HG03558 (cell line): ENCODE data around the gene PDLIM3.

Source experiments
- ATAC-seq: cut with Tn5 transposase; IDR thresholded peaks from one replicate; pipeline ENCODE4 v1.9.1; 2021; ENCODE audit warnings: moderate number of reproducible peaks; ENCODE audit not compliant: unreplicated experiment; ENCODE audit errors: extremely low read depth

Gene PDLIM3

GRCh38 chr4:185473247-185473646, 62.1 kb downstream of the PDLIM3 start:
- ATAC-seq, result no peak

GRCh38 chr4:185472103-185472542, 63.2 kb downstream of the PDLIM3 start:
- no peak for ATAC-seq

GRCh38 chr4:185471235-185472102, 63.8 kb downstream of the PDLIM3 start, which contains the start of gene CCDC110:
TSS of gene CCDC110 (minus strand) at chr4:185471733. CDS start at chr4:185471683, 50 bp downstream.
- ATAC-seq, result peak; percentile 93

GRCh38 chr4:185470501-185471195, 64.7 kb downstream of the PDLIM3 start:
- ATAC-seq, result no peak

- no peak for ATAC-seq
Observed at GRCh38 chr4:185469580-185470154, 65.6 kb downstream of the PDLIM3 start.

- ATAC-seq, result no peak
Observed at GRCh38 chr4:185468999-185469398, 66.3 kb downstream of the PDLIM3 start.

- ATAC-seq, result no peak
Observed at GRCh38 chr4:185467991-185468390, 67.3 kb downstream of the PDLIM3 start.

- no peak for ATAC-seq
Observed at GRCh38 chr4:185467101-185467500, 68.2 kb downstream of the PDLIM3 start.

GRCh38 chr4:185465707-185466106, 69.6 kb downstream of the PDLIM3 start:
- no peak for ATAC-seq

- ATAC-seq, result no peak
Observed at GRCh38 chr4:185464887-185465286, 70.4 kb downstream of the PDLIM3 start.

GRCh38 chr4:185464183-185464582, 71.1 kb downstream of the PDLIM3 start:
- no peak for ATAC-seq

- ATAC-seq, result no peak
Observed at GRCh38 chr4:185463541-185463940, 71.8 kb downstream of the PDLIM3 start.

GRCh38 chr4:185461565-185461964, 73.7 kb downstream of the PDLIM3 start:
- ATAC-seq, result no peak

- ATAC-seq, result no peak
Observed at GRCh38 chr4:185457136-185457535, 78.2 kb downstream of the PDLIM3 start.

GRCh38 chr4:185456131-185456530, 79.2 kb downstream of the PDLIM3 start:
- ATAC-seq, result no peak
